HepG2 (cell line): ENCODE measurements around the gene TBCEL. TPM values are rescaled to one million over a fixed set of nuclear protein-coding genes. Genes with fewer than 3 reads are reported as not detected.
A peak's percentile ranks its signal among the peaks of the same experiment; 100 is the strongest.

ENCODE experiments used
- FOXJ3 ChIP-seq: sonication (generic); formaldehyde crosslinking; IDR thresholded peaks from 2 replicates; pipeline ENCODE4 v1.4.0; 2020; ENCODE audit warnings: missing genetic modification reagents, mild to moderate bottlenecking, borderline replicate concordance
- GABPA ChIP-seq, 2 experiments: IDR thresholded peaks; 2 replicates each; pipeline ENCODE4 v1.6.1; 2011 to 2016; ENCODE audit warnings: low read depth in 2 of 2, low read length in 1 of 2, missing biosample characterization in 1 of 2, missing genetic modification characterization in 1 of 2
- HHEX ChIP-seq: IDR thresholded peaks from 2 replicates; pipeline ENCODE4 v1.6.1; 2016; ENCODE audit warnings: control low read depth
- HNRNPLL ChIP-seq: fragments of 200-400 bp; formaldehyde crosslinking; IDR thresholded peaks from 2 replicates; pipeline ENCODE4 v1.6.1; 2017; ENCODE audit warnings: mild to moderate bottlenecking, low read depth, low read length; ENCODE audit not compliant: poor library complexity, severe bottlenecking
- RFX3 ChIP-seq: IDR thresholded peaks from 2 replicates; pipeline ENCODE4 v1.6.1; 2016; ENCODE audit warnings: missing biosample characterization, missing genetic modification reagents
- SP4 ChIP-seq: sonication (generic); formaldehyde crosslinking; IDR thresholded peaks from 2 replicates; pipeline ENCODE4 v1.8.1; 2023; ENCODE audit warnings: mild to moderate bottlenecking, missing genetic modification reagents
- ZMYM4 ChIP-seq: sonication (generic); formaldehyde crosslinking; IDR thresholded peaks from 2 replicates; pipeline ENCODE4 v1.8.1; 2023; ENCODE audit warnings: mild to moderate bottlenecking, missing genetic modification reagents
- ZNF263 ChIP-seq: sonication (generic); formaldehyde crosslinking; IDR thresholded peaks from 2 replicates; pipeline ENCODE4 v1.4.0; 2020; ENCODE audit warnings: missing genetic modification reagents
- ZNF501 ChIP-seq: sonication (generic); formaldehyde crosslinking; IDR thresholded peaks from 2 replicates; pipeline ENCODE4 v1.5.1; 2020; ENCODE audit warnings: mild to moderate bottlenecking, moderate library complexity, missing genetic modification reagents
- ZNF552 ChIP-seq: sonication (generic); formaldehyde crosslinking; IDR thresholded peaks from 2 replicates; pipeline ENCODE4 v1.9.0; 2022; ENCODE audit warnings: missing genetic modification reagents, mild to moderate bottlenecking, borderline replicate concordance
- ZNF7 ChIP-seq: IDR thresholded peaks from 2 replicates; pipeline ENCODE4 v1.6.1; 2016; ENCODE audit warnings: missing biosample characterization, missing genetic modification reagents
- ZNF720 ChIP-seq: sonication (generic); formaldehyde crosslinking; IDR thresholded peaks from 2 replicates; pipeline ENCODE4 v1.4.0; 2020; ENCODE audit warnings: missing genetic modification reagents
- ZSCAN30 ChIP-seq: sonication (generic); formaldehyde crosslinking; IDR thresholded peaks from 2 replicates; pipeline ENCODE4 v1.5.0; 2020; ENCODE audit warnings: mild to moderate bottlenecking, missing genetic modification reagents
- polyA plus RNA-seq, 8 experiments: library from polyadenylated mRNA; depleted of rRNA in 3 of 8; stranded (reverse) in 7 of 8; unstranded in 1 of 8; fragments of >200 nt; fragmentation: Illumina TruSeq in 4 of 8; extraction: Trizol in 4 of 8; gene quantifications; 2 replicates each; pipeline versions ENCODE4 v1.2.1 to v1.2.3, GENCODE V29; 2011 to 2016; ENCODE audit warnings: low read depth in 4 of 8, missing spikeins in 1 of 8, mixed read lengths in 1 of 8; ENCODE audit not compliant: insufficient read depth in 1 of 8
- total RNA-seq, 5 experiments: library from RNA; depleted of rRNA; stranded (reverse); fragments of >200 nt; fragmentation: Illumina TruSeq; extraction: Trizol; gene quantifications; 2 replicates each; pipeline ENCODE4 v1.2.3, GENCODE V29; 2016; ENCODE audit warnings: low read depth in 1 of 5
- TF ChIP-seq, protein P1 (sequence below): sonication (generic); formaldehyde crosslinking; IDR thresholded peaks from 2 replicates; pipeline ENCODE4 v1.8.1; 2023; ENCODE audit warnings: mild to moderate bottlenecking, missing genetic modification reagents
- TF ChIP-seq, protein P2 (sequence below): sonication (generic); formaldehyde crosslinking; IDR thresholded peaks from 2 replicates; pipeline ENCODE4 v1.4.0; 2020; ENCODE audit warnings: missing genetic modification reagents
- TF ChIP-seq, protein P3 (sequence below): sonication (generic); formaldehyde crosslinking; IDR thresholded peaks from 2 replicates; pipeline ENCODE4 v1.4.0; 2020; ENCODE audit warnings: missing genetic modification reagents, borderline replicate concordance
- TF ChIP-seq, protein P4 (sequence below): sonication (generic); formaldehyde crosslinking; IDR thresholded peaks from 2 replicates; pipeline ENCODE4 v1.4.0; 2020; ENCODE audit warnings: missing genetic modification reagents, mild to moderate bottlenecking, borderline replicate concordance
- TF ChIP-seq, protein P5 (sequence below): sonication (generic); formaldehyde crosslinking; IDR thresholded peaks from 2 replicates; pipeline ENCODE4 v1.8.1; 2023; ENCODE audit warnings: mild to moderate bottlenecking, missing genetic modification reagents
- TF ChIP-seq, protein P6 (sequence below): sonication (generic); formaldehyde crosslinking; IDR thresholded peaks from 2 replicates; pipeline ENCODE4 v1.5.0; 2020; ENCODE audit warnings: missing genetic modification reagents, mild to moderate bottlenecking, borderline replicate concordance

The TBCEL gene
- total and polyA plus RNA-seq, 2 of the 13 experiments (the other 11 are each of a cell fraction or from before 2014, with no cell fraction given) = 6.1 to 12.5 TPM

DNA sequence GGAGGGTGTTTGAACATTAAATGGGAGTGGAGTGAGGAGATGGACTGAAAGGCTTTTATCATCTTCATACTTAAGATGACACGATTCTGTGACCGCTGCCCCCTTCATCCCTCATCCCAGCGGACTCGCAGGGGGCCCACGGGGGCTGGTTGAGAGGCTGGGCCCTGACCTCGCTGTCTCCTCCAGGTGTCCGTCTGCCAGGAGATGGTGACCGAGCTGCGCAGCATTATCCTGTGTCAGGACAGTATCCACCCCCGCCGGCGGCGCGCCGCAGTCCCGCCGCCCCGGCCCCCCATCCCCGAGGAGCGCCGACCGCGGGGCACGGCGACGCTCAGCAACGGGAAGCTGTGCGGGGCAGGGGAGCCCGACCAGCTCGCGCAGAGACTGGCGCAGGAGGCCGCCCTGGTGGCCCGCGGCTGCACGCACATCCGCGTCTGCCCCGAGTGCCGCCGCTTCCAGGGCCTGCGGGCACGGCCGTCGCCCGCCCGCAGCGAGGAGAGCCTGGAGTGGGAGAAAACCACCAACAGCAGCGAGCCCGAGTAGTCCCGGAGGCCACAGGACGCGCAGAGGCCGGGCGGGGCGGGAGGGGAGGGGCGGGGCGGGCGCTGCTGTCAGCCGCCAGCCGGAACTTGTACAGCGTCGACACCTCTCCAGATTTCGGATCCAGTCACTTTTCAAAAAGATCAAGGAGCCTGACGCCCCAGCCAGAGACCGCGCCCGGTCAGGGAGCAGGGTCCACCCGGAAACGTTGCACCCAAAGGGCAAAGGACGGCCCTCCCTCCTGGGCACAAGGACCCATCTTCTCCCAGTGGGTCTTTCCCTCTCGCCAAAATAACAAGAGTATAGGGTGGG is 38.0 kb upstream of the TBCEL start (continued):
- TF ChIP-seq, protein P1, sequence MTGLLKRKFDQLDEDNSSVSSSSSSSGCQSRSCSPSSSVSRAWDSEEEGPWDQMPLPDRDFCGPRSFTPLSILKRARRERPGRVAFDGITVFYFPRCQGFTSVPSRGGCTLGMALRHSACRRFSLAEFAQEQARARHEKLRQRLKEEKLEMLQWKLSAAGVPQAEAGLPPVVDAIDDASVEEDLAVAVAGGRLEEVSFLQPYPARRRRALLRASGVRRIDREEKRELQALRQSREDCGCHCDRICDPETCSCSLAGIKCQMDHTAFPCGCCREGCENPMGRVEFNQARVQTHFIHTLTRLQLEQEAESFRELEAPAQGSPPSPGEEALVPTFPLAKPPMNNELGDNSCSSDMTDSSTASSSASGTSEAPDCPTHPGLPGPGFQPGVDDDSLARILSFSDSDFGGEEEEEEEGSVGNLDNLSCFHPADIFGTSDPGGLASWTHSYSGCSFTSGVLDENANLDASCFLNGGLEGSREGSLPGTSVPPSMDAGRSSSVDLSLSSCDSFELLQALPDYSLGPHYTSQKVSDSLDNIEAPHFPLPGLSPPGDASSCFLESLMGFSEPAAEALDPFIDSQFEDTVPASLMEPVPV (CRISPR knock-in tag) = no peak
- TF ChIP-seq RFX3 (no peak), ZNF501 (0 out of 2 replicates have a peak, but pooled peaks have one; percentile 34), ZSCAN30 (CRISPR knock-in tag) (no peak), SP4 (CRISPR knock-in tag) (peak; percentile 53; the same call in 1 of the 2 replicates), ZNF720 (no peak), ZMYM4 (CRISPR knock-in tag) (no peak), ZNF263 (CRISPR knock-in tag) (no peak), ZNF7 (no peak), HHEX (CRISPR knock-in tag) (no peak), GABPA (IDR thresholded peaks at IDR 0.05; ENCODE audit: low read depth, low read length) (no peak), GABPA (CRISPR knock-in tag; IDR thresholded peaks at IDR 0.05; ENCODE audit: low read depth) (peak; percentile 43), FOXJ3 (CRISPR knock-in tag) (no peak), HNRNPLL (peak; percentile 56), ZNF552 (no peak)
- TF ChIP-seq, protein P2, sequence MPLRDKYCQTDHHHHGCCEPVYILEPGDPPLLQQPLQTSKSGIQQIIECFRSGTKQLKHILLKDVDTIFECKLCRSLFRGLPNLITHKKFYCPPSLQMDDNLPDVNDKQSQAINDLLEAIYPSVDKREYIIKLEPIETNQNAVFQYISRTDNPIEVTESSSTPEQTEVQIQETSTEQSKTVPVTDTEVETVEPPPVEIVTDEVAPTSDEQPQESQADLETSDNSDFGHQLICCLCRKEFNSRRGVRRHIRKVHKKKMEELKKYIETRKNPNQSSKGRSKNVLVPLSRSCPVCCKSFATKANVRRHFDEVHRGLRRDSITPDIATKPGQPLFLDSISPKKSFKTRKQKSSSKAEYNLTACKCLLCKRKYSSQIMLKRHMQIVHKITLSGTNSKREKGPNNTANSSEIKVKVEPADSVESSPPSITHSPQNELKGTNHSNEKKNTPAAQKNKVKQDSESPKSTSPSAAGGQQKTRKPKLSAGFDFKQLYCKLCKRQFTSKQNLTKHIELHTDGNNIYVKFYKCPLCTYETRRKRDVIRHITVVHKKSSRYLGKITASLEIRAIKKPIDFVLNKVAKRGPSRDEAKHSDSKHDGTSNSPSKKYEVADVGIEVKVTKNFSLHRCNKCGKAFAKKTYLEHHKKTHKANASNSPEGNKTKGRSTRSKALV (CRISPR knock-in tag) = no peak
- TF ChIP-seq, protein P3, sequence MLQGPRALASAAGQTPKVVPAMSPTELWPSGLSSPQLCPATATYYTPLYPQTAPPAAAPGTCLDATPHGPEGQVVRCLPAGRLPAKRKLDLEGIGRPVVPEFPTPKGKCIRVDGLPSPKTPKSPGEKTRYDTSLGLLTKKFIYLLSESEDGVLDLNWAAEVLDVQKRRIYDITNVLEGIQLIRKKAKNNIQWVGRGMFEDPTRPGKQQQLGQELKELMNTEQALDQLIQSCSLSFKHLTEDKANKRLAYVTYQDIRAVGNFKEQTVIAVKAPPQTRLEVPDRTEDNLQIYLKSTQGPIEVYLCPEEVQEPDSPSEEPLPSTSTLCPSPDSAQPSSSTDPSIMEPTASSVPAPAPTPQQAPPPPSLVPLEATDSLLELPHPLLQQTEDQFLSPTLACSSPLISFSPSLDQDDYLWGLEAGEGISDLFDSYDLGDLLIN = no peak
- TF ChIP-seq, protein P4, sequence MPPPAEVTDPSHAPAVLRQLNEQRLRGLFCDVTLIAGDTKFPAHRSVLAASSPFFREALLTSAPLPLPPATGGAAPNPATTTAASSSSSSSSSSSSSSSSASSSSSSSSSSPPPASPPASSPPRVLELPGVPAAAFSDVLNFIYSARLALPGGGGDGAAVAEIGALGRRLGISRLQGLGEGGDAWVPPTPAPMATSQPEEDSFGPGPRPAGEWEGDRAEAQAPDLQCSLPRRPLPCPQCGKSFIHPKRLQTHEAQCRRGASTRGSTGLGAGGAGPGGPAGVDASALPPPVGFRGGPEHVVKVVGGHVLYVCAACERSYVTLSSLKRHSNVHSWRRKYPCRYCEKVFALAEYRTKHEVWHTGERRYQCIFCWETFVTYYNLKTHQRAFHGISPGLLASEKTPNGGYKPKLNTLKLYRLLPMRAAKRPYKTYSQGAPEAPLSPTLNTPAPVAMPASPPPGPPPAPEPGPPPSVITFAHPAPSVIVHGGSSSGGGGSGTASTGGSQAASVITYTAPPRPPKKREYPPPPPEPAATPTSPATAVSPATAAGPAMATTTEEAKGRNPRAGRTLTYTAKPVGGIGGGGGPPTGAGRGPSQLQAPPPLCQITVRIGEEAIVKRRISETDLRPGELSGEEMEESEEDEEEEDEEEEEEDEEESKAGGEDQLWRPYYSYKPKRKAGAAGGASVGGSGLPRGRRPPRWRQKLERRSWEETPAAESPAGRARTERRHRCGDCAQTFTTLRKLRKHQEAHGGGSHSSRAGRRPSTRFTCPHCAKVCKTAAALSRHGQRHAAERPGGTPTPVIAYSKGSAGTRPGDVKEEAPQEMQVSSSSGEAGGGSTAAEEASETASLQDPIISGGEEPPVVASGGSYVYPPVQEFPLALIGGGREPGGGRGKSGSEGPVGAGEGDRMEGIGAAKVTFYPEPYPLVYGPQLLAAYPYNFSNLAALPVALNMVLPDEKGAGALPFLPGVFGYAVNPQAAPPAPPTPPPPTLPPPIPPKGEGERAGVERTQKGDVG (CRISPR knock-in tag) = no peak
- TF ChIP-seq, protein P5, sequence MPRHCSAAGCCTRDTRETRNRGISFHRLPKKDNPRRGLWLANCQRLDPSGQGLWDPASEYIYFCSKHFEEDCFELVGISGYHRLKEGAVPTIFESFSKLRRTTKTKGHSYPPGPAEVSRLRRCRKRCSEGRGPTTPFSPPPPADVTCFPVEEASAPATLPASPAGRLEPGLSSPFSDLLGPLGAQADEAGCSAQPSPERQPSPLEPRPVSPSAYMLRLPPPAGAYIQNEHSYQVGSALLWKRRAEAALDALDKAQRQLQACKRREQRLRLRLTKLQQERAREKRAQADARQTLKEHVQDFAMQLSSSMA (CRISPR knock-in tag) = no peak
- TF ChIP-seq, protein P6, sequence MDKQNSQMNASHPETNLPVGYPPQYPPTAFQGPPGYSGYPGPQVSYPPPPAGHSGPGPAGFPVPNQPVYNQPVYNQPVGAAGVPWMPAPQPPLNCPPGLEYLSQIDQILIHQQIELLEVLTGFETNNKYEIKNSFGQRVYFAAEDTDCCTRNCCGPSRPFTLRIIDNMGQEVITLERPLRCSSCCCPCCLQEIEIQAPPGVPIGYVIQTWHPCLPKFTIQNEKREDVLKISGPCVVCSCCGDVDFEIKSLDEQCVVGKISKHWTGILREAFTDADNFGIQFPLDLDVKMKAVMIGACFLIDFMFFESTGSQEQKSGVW (CRISPR knock-in tag) = no peak
